ENCODE measurements around the gene HLA-DRA. TPM values are rescaled to one million over a fixed set of nuclear protein-coding genes. Genes with fewer than 3 reads are reported as not detected.
"Not testable (repeated sequence)": the region's sequence is repeated elsewhere in the genome, so short reads cannot be mapped to it uniquely, and the experiment has no call there.

HLA-DRA gene
- total and polyA plus RNA-seq, 3 experiments from 2014 or later: 36.6 to 41.3 (median 39.1) TPM

- H3K4me1 Mint-ChIP-seq; H3K27ac Mint-ChIP-seq; H3K36me3 Mint-ChIP-seq; H3K4me3 Mint-ChIP-seq; H3K9me3 ChIP-seq (ENCODE audit: low read length); POLR2A ChIA-PET; H3K27me3 ChIP-seq (ENCODE audit: insufficient read depth, low read length, poor library complexity, severe bottlenecking); DNase-seq; H3K27ac ChIP-seq (ENCODE audit: low read depth, low read length); H3K36me3 ChIP-seq (ENCODE audit: insufficient read depth, low read length); H3K4me1 ChIP-seq (ENCODE audit: insufficient read depth, low read length); H3K9me3 Mint-ChIP-seq; H3K27me3 Mint-ChIP-seq; H3K4me3 ChIP-seq (ENCODE audit: low read length): not testable (repeated sequence)
- CTCF ChIA-PET: interaction anchor here (3.4 kb wide), 1 partner anchor 267 kb away, joined by 27 read pairs; no protein-coding TSS in a partner anchor
Measured at GRCh38 chr6:32433950-32434349, 5.7 kb upstream of the HLA-DRA start.

DNA sequence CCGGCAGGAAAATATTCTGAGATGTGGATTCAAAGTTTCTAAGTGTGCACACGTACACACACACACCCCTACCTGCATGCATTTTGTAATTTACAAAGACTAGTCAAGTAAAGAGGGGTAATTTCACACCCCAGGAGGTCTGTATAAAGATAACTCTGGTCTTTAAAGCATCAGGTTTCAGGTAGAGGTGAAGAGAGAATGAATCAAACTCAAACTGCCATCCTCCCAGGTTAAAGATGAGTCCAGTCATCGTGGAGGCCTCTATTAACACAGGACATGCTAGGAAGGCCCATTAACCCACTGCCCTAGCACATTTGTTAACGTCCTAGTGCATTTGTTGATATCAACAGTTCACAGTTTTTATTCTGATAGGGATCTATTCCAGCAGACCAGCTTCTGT, 3.5 kb upstream of the HLA-DRA start:
- no peaks in the 10 kb centered on the region for H3K9me3 Mint-ChIP-seq
- no peaks in the 10 kb centered on the region for H3K27me3 ChIP-seq (ENCODE audit: insufficient read depth, low read length, poor library complexity, severe bottlenecking)
- no peak overlapping the region for H3K4me3 Mint-ChIP-seq
- ChIA-PET CTCF (interaction anchor here (1.0 kb wide), 1 partner anchor 265 kb away, joined by 4 read pairs; no protein-coding TSS in a partner anchor), POLR2A (no interaction called here)
- H3K27me3 Mint-ChIP-seq: peaks cover 3 to 10% of the 10 kb centered on the region in 2 donors
- no peak overlapping the region for H3K27ac Mint-ChIP-seq
- H3K4me1 ChIP-seq (ENCODE audit: insufficient read depth, low read length): peaks cover 8% of the 10 kb centered on the region
- H3K4me3 ChIP-seq (ENCODE audit: low read length): no peak overlapping the region
- H3K27ac ChIP-seq (ENCODE audit: low read depth, low read length): no peak overlapping the region
- no peaks in the 10 kb centered on the region for H3K9me3 ChIP-seq (ENCODE audit: low read length)
- no peak for DNase-seq
- no peaks in the 10 kb centered on the region for H3K36me3 ChIP-seq (ENCODE audit: insufficient read depth, low read length)
- H3K36me3 Mint-ChIP-seq: no peaks in the 10 kb centered on the region
- H3K4me1 Mint-ChIP-seq: peaks cover 12 to 21% (median 20%) of the 10 kb centered on the region in 3 donors

- Mint-ChIP-seq H3K36me3 (no peaks in the 10 kb centered on the region), H3K9me3 (no peaks in the 10 kb centered on the region), H3K27ac (peak overlapping the region in 1 of 8 donors; percentile 50), H3K4me1 (peaks cover 12 to 31% (median 30%) of the 10 kb centered on the region in 3 donors), H3K27me3 (peaks cover 5 to 13% of the 10 kb centered on the region in 2 donors), H3K4me3 (peak overlapping the region in 1 of 7 donors; percentile 7)
- CTCF ChIA-PET: no interaction called here
- no peaks in the 10 kb centered on the region for H3K36me3 ChIP-seq (ENCODE audit: insufficient read depth, low read length)
- H3K4me1 ChIP-seq (ENCODE audit: insufficient read depth, low read length): peaks cover 8% of the 10 kb centered on the region
- no peaks in the 10 kb centered on the region for H3K27me3 ChIP-seq (ENCODE audit: insufficient read depth, low read length, poor library complexity, severe bottlenecking)
- POLR2A ChIA-PET: no interaction called here
- H3K27ac ChIP-seq (ENCODE audit: low read depth, low read length): no peak overlapping the region
- no peak overlapping the region for H3K4me3 ChIP-seq (ENCODE audit: low read length)
- DNase-seq: peak in 1 of 5 donors; percentile 9
- H3K9me3 ChIP-seq (ENCODE audit: low read length): no peaks in the 10 kb centered on the region
Measured at GRCh38 chr6:32436995-32437836, 2.5 kb upstream of the HLA-DRA start.

GRCh38 chr6:32439139-32439538, 548 bp upstream of the HLA-DRA start:
- peaks cover 12 to 40% (median 36%) of the 10 kb centered on the region in 3 donors for H3K4me1 Mint-ChIP-seq
- no peaks in the 10 kb centered on the region for H3K9me3 Mint-ChIP-seq
- ChIA-PET POLR2A (no interaction called here), CTCF (interaction anchor here (1.2 kb wide), 1 partner anchor 251 kb away, joined by 5 read pairs; no protein-coding TSS in a partner anchor)
- peaks cover 8 to 13% of the 10 kb centered on the region in 2 donors for H3K27me3 Mint-ChIP-seq
- Histone ChIP-seq H3K4me1 (ENCODE audit: insufficient read depth, low read length) (peaks cover 8% of the 10 kb centered on the region), H3K9me3 (ENCODE audit: low read length) (no peaks in the 10 kb centered on the region), H3K4me3 (ENCODE audit: low read length) (no peak overlapping the region), H3K27me3 (ENCODE audit: insufficient read depth, low read length, poor library complexity, severe bottlenecking) (no peaks in the 10 kb centered on the region), H3K27ac (ENCODE audit: low read depth, low read length) (no peak overlapping the region), H3K36me3 (ENCODE audit: insufficient read depth, low read length) (no peaks in the 10 kb centered on the region)
- H3K4me3 Mint-ChIP-seq: peak overlapping the region in 3 of 7 donors; percentile 78 to 82 (median 79)
- peaks cover 0 to 2% (median 1%) of the 10 kb centered on the region in 3 donors for H3K36me3 Mint-ChIP-seq
- DNase-seq: no peak
- H3K27ac Mint-ChIP-seq: peak overlapping the region in 3 of 8 donors; percentile 17 to 60 (median 40)

DNA sequence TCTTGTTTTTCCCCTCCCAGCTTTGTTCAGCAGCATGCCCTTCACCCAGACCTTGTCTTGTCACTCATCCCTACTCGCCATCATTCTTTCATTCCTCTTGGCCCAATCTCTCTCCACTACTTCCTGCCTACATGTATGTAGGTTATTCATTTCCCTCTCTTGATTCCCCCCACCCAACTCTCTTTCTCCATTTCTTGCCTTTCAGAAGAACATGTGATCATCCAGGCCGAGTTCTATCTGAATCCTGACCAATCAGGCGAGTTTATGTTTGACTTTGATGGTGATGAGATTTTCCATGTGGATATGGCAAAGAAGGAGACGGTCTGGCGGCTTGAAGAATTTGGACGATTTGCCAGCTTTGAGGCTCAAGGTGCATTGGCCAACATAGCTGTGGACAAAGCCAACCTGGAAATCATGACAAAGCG, 2.6 kb downstream of the HLA-DRA start:
- no peaks in the 10 kb centered on the region for H3K36me3 ChIP-seq (ENCODE audit: insufficient read depth, low read length)
- no peak overlapping the region for H3K4me3 ChIP-seq (ENCODE audit: low read length)
- peaks cover 8 to 13% of the 10 kb centered on the region in 2 donors for H3K27me3 Mint-ChIP-seq
- H3K27ac Mint-ChIP-seq: no peak overlapping the region
- H3K4me1 Mint-ChIP-seq: peaks cover 12 to 40% (median 36%) of the 10 kb centered on the region in 3 donors
- peak overlapping the region in 1 of 7 donors; percentile 5 for H3K4me3 Mint-ChIP-seq
- ChIA-PET CTCF (no interaction called here), POLR2A (no interaction called here)
- peaks cover 8% of the 10 kb centered on the region for H3K4me1 ChIP-seq (ENCODE audit: insufficient read depth, low read length)
- no peaks in the 10 kb centered on the region for H3K9me3 Mint-ChIP-seq
- H3K27me3 ChIP-seq (ENCODE audit: insufficient read depth, low read length, poor library complexity, severe bottlenecking): no peaks in the 10 kb centered on the region
- no peak for DNase-seq
- no peak overlapping the region for H3K27ac ChIP-seq (ENCODE audit: low read depth, low read length)
- no peaks in the 10 kb centered on the region for H3K9me3 ChIP-seq (ENCODE audit: low read length)
- peaks cover 0 to 2% (median 1%) of the 10 kb centered on the region in 3 donors for H3K36me3 Mint-ChIP-seq

- no peak overlapping the region for H3K4me3 Mint-ChIP-seq
- peaks cover 0 to 2% (median 1%) of the 10 kb centered on the region in 3 donors for H3K36me3 Mint-ChIP-seq
Measured at GRCh38 chr6:32442977-32443552, 3.4 kb downstream of the HLA-DRA start.

DNA sequence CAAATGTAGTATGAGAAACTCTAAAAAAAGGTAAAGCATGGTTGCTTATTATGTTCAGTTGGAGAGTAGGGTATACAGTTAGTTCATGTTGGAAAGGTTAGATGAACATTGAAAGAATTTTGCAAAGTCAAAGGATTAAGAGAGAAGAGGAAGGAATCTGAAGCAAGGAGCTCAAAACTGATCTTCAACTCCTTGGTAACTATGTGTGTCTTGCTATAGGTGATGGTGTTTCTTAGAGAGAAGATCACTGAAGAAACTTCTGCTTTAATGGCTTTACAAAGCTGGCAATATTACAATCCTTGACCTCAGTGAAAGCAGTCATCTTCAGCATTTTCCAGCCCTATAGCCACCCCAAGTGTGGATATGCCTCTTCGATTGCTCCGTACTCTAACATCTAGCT, 4.7 kb downstream of the HLA-DRA start:
- ChIA-PET POLR2A (no interaction called here), CTCF (no interaction called here)
- H3K27ac Mint-ChIP-seq: no peak overlapping the region
- no peak overlapping the region for H3K4me3 Mint-ChIP-seq
- H3K27me3 Mint-ChIP-seq: peaks cover 10 to 17% of the 10 kb centered on the region in 2 donors
- H3K36me3 ChIP-seq (ENCODE audit: insufficient read depth, low read length): no peaks in the 10 kb centered on the region
- no peaks in the 10 kb centered on the region for H3K9me3 Mint-ChIP-seq
- peaks cover 6% of the 10 kb centered on the region for H3K4me1 ChIP-seq (ENCODE audit: insufficient read depth, low read length)
- peaks cover 0 to 2% (median 1%) of the 10 kb centered on the region in 3 donors for H3K36me3 Mint-ChIP-seq
- H3K27me3 ChIP-seq (ENCODE audit: insufficient read depth, low read length, poor library complexity, severe bottlenecking): no peaks in the 10 kb centered on the region
- no peak overlapping the region for H3K27ac ChIP-seq (ENCODE audit: low read depth, low read length)
- no peaks in the 10 kb centered on the region for H3K9me3 ChIP-seq (ENCODE audit: low read length)
- DNase-seq: no peak
- peaks cover 8 to 35% (median 31%) of the 10 kb centered on the region in 3 donors for H3K4me1 Mint-ChIP-seq
- H3K4me3 ChIP-seq (ENCODE audit: low read length): no peak overlapping the region

More at GRCh38 chr6:32442977-32443552, 3.4 kb downstream of the HLA-DRA start:
- no peak overlapping the region for H3K4me3 ChIP-seq (ENCODE audit: low read length)
- ChIA-PET CTCF (no interaction called here), POLR2A (no interaction called here)
- no peak for DNase-seq
- no peak overlapping the region for H3K27ac ChIP-seq (ENCODE audit: low read depth, low read length)
- H3K9me3 ChIP-seq (ENCODE audit: low read length): no peaks in the 10 kb centered on the region
- Mint-ChIP-seq H3K4me1 (peaks cover 12 to 40% (median 36%) of the 10 kb centered on the region in 3 donors), H3K27ac (no peak overlapping the region), H3K9me3 (no peaks in the 10 kb centered on the region), H3K27me3 (peaks cover 8 to 14% of the 10 kb centered on the region in 2 donors)
- no peaks in the 10 kb centered on the region for H3K36me3 ChIP-seq (ENCODE audit: insufficient read depth, low read length)
- H3K4me1 ChIP-seq (ENCODE audit: insufficient read depth, low read length): peaks cover 8% of the 10 kb centered on the region
- no peaks in the 10 kb centered on the region for H3K27me3 ChIP-seq (ENCODE audit: insufficient read depth, low read length, poor library complexity, severe bottlenecking)

DNA sequence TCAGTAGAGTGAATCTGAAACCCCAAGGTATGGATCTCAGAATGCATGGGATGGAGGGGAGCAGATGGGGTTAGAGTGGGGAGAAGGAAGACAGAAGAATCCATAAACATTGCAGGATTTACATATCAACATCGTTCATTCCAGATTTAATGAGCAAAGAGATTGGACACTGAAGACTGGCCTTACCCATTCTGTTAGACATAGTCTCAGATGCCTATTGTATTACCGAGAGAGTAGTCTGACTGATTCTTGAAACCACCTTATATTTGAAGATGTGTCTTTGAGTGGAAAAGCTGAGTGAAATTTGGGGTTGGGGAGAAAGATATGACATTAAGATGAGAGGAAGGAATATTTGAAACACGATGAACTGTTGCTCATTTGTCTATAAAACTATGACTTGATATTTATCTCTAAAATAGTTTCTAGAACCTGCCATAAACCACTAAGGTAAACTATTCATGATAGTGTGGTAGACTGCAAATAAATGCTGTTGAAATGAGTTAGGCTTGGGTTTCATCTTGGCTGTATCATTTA, 5.7 kb downstream of the HLA-DRA start:
- POLR2A ChIA-PET: no interaction called here
- H3K27me3 ChIP-seq (ENCODE audit: insufficient read depth, low read length, poor library complexity, severe bottlenecking): no peaks in the 10 kb centered on the region
- H3K4me3 ChIP-seq (ENCODE audit: low read length): no peak overlapping the region
- H3K9me3 Mint-ChIP-seq: no peaks in the 10 kb centered on the region
- CTCF ChIA-PET: no interaction called here
- H3K36me3 ChIP-seq (ENCODE audit: insufficient read depth, low read length): no peaks in the 10 kb centered on the region
- no peak overlapping the region for H3K27ac Mint-ChIP-seq
- H3K4me3 Mint-ChIP-seq: no peak overlapping the region
- H3K27me3 Mint-ChIP-seq: peaks cover 15 to 18% of the 10 kb centered on the region in 2 donors
- peaks cover under 1 to 26% (median 22%) of the 10 kb centered on the region in 3 donors for H3K4me1 Mint-ChIP-seq
- H3K4me1 ChIP-seq (ENCODE audit: insufficient read depth, low read length): no peaks in the 10 kb centered on the region
- H3K9me3 ChIP-seq (ENCODE audit: low read length): no peaks in the 10 kb centered on the region
- H3K27ac ChIP-seq (ENCODE audit: low read depth, low read length): no peak overlapping the region
- H3K36me3 Mint-ChIP-seq: peaks cover 0 to 2% (median 1%) of the 10 kb centered on the region in 3 donors
- no peak for DNase-seq

All from CD8-positive, alpha-beta memory T cell (primary cell).